H1 (cell line): ENCODE measurements around the gene ITGB5. TPM values are rescaled to one million over a fixed set of nuclear protein-coding genes. Genes with fewer than 3 reads are reported as not detected.

Experiments used
- CTCF ChIA-PET: fragments of 300-600 bp; sonication (Branson Sonifier 250); formaldehyde crosslinking; loops from one replicate; lab custom pipeline; 2021; ENCODE audit not compliant: partially characterized antibody; lab: Charles Lee
- POLR2A ChIA-PET: fragments of 300-600 bp; sonication (Branson Sonifier 250); formaldehyde crosslinking; loops from one replicate; lab custom pipeline; 2021; ENCODE audit warnings: inconsistent platforms; ENCODE audit not compliant: partially characterized antibody; lab: Charles Lee
- DNase-seq, 2 experiments: peaks; one replicate each; pipeline versions ENCODE4 v3.0.0 to v3.0.0-alpha.2; 2010 to 2022; ENCODE audit warnings: low spot score in 2 of 2, low read depth in 1 of 2, mixed read lengths in 1 of 2
- FAIRE-seq: peaks from 2 replicates; lab custom pipeline; 2011; peaks lifted over from hg19 to GRCh38; lab: Jason Lieb, UNC
- H2AFZ ChIP-seq: 2 replicates; pipeline ENCODE4 v1.8.1; 2012; ENCODE audit warnings: low read length, inconsistent platforms
- H2AK5ac ChIP-seq: 2 replicates; pipeline ENCODE4 v1.6.1; 2013; ENCODE audit warnings: low read depth, low read length
- H2BK120ac ChIP-seq: replicated peaks from 2 replicates; pipeline ENCODE3; 2013; ENCODE audit warnings: low read depth, low read length, inconsistent platforms
- H2BK12ac ChIP-seq: 2 replicates; pipeline ENCODE4 v1.6.1; 2013; ENCODE audit warnings: low read depth, low read length
- H2BK15ac ChIP-seq: 2 replicates; pipeline ENCODE4 v1.6.1; 2013; ENCODE audit warnings: low read length
- H2BK20ac ChIP-seq: 2 replicates; pipeline ENCODE4 v1.6.1; 2013; ENCODE audit warnings: low read length
- H2BK5ac ChIP-seq: 2 replicates; pipeline ENCODE4 v1.6.1; 2013; ENCODE audit warnings: low read depth, low read length
- H3K14ac ChIP-seq: 2 replicates; pipeline ENCODE4 v1.6.1; 2013; ENCODE audit warnings: inconsistent platforms; ENCODE audit not compliant: insufficient read length
- H3K18ac ChIP-seq: 2 replicates; pipeline ENCODE4 v1.6.1; 2013; ENCODE audit warnings: low read length; ENCODE audit errors: extremely low read depth
- H3K23ac ChIP-seq: 2 replicates; pipeline ENCODE4 v1.6.1; 2013; ENCODE audit warnings: inconsistent platforms; ENCODE audit not compliant: insufficient read length
- H3K23me2 ChIP-seq: 2 replicates; pipeline ENCODE4 v1.6.1; 2013; ENCODE audit warnings: low read depth, low read length
- H3K27ac ChIP-seq: 2 replicates; pipeline ENCODE4 v1.6.1; 2011; ENCODE audit warnings: low read depth, low read length, inconsistent platforms
- H3K27me3 ChIP-seq, 4 experiments: replicated peaks in 1 of 4; 1 replicate in 1 of 4; 2 replicates in 3 of 4; pipeline versions ENCODE4 v1.6.1 to v1.8.1; 2011 to 2013; ENCODE audit warnings: low read length in 3 of 4, mild to moderate bottlenecking in 3 of 4, inconsistent platforms in 2 of 4, mixed read lengths in 2 of 4, moderate library complexity in 1 of 4; ENCODE audit not compliant: control insufficient read depth in 3 of 4, insufficient read depth in 3 of 4; ENCODE audit errors: extremely low read depth in 1 of 4
- H3K36me3 ChIP-seq, 4 experiments: 2 replicates each; pipeline versions ENCODE4 v1.6.1 to v1.8.1; 2011 to 2013; ENCODE audit warnings: mild to moderate bottlenecking in 4 of 4, low read length in 3 of 4, moderate library complexity in 2 of 4, control low read depth in 1 of 4, inconsistent platforms in 1 of 4; ENCODE audit not compliant: insufficient read depth in 4 of 4, control insufficient read depth in 2 of 4
- H3K4ac ChIP-seq: replicated peaks from 2 replicates; pipeline ENCODE3; 2013; ENCODE audit warnings: low read length, low read depth, mixed read lengths, inconsistent platforms; ENCODE audit not compliant: insufficient read length
- H3K4me1 ChIP-seq, 4 experiments: replicated peaks in 1 of 4; 1 replicate in 1 of 4; 2 replicates in 3 of 4; pipeline versions ENCODE4 v1.6.1 to v1.8.1; 2011 to 2013; ENCODE audit warnings: low read length in 3 of 4, inconsistent platforms in 2 of 4, mixed read lengths in 1 of 4; ENCODE audit not compliant: insufficient read depth in 4 of 4, control insufficient read depth in 3 of 4
- H3K4me2 ChIP-seq, 2 experiments: 2 replicates each; pipeline versions ENCODE4 v1.6.1 to v1.8.1; 2011 to 2013; ENCODE audit warnings: low read depth in 2 of 2, low read length in 2 of 2, control low read depth in 1 of 2, inconsistent platforms in 1 of 2, mild to moderate bottlenecking in 1 of 2; ENCODE audit not compliant: insufficient read depth in 1 of 2
- H3K4me3 ChIP-seq, 4 experiments: fragments of 200-600, 300-600 bp in 1 of 4; sonication (generic), shearing (Covaris generic), sonication (Bioruptor Twin) in 1 of 4; 2 replicates each; pipeline versions ENCODE4 v1.5.1 to v1.8.1; 2011 to 2016; ENCODE audit warnings: low read length in 4 of 4, low read depth in 3 of 4, control low read depth in 2 of 4, inconsistent platforms in 2 of 4, mild to moderate bottlenecking in 2 of 4, mixed read lengths in 1 of 4, moderate library complexity in 1 of 4; ENCODE audit not compliant: insufficient read depth in 2 of 4; ENCODE audit errors: extremely low read depth in 1 of 4
- H3K56ac ChIP-seq: replicated peaks from 2 replicates; pipeline ENCODE3; 2013; ENCODE audit warnings: low read depth, mild to moderate bottlenecking, mixed read lengths, low read length, inconsistent platforms; ENCODE audit not compliant: insufficient read length
- H3K79me1 ChIP-seq: 2 replicates; pipeline ENCODE4 v1.6.1; 2013; ENCODE audit warnings: low read depth, low read length, control low read depth
- H3K79me2 ChIP-seq, 2 experiments: 2 replicates each; pipeline versions ENCODE4 v1.6.1 to v1.8.1; 2012 to 2013; ENCODE audit warnings: low read length in 2 of 2, mild to moderate bottlenecking in 2 of 2, inconsistent platforms in 1 of 2; ENCODE audit not compliant: insufficient read depth in 2 of 2, control insufficient read depth in 1 of 2
- H3K9ac ChIP-seq, 4 experiments: replicated peaks in 1 of 4; 1 replicate in 1 of 4; 2 replicates in 3 of 4; pipeline versions ENCODE4 v1.6.1 to v1.8.1; 2011 to 2013; ENCODE audit warnings: low read depth in 3 of 4, low read length in 3 of 4, control low read depth in 2 of 4, mild to moderate bottlenecking in 2 of 4, moderate library complexity in 2 of 4, inconsistent platforms in 1 of 4; ENCODE audit errors: extremely low read depth in 1 of 4
- H3K9me3 ChIP-seq, 2 experiments: 2 replicates each; pipeline versions ENCODE4 v1.6.1 to v1.8.1; 2012 to 2013; ENCODE audit warnings: mild to moderate bottlenecking in 2 of 2, moderate library complexity in 2 of 2, control low read depth in 1 of 2, inconsistent platforms in 1 of 2, low read depth in 1 of 2, low read length in 1 of 2, mixed read lengths in 1 of 2; ENCODE audit not compliant: insufficient read depth in 2 of 2
- H4K20me1 ChIP-seq, 2 experiments: replicated peaks in 1 of 2; 2 replicates each; pipeline versions ENCODE3 to v1.8.1; 2011 to 2013; ENCODE audit warnings: inconsistent platforms in 2 of 2, low read length in 2 of 2, mild to moderate bottlenecking in 1 of 2; ENCODE audit not compliant: insufficient read depth in 2 of 2, control insufficient read depth in 1 of 2
- H4K5ac ChIP-seq: 2 replicates; pipeline ENCODE4 v1.6.1; 2013; ENCODE audit warnings: low read length, low read depth, mixed read lengths, inconsistent platforms; ENCODE audit not compliant: insufficient read length
- H4K8ac ChIP-seq: 2 replicates; pipeline ENCODE4 v1.8.0; 2013; ENCODE audit warnings: mild to moderate bottlenecking, moderate library complexity, low read length, inconsistent platforms; ENCODE audit not compliant: insufficient read depth; ENCODE audit errors: extremely low read depth
- H4K91ac ChIP-seq: replicated peaks from 2 replicates; pipeline ENCODE3; 2013; ENCODE audit warnings: low read length, mixed read lengths, inconsistent platforms; ENCODE audit not compliant: insufficient read length
- BCL11A ChIP-seq, 2 experiments: IDR thresholded peaks; one replicate each; pipeline ENCODE4 v1.6.1; 2011; ENCODE audit warnings: low read depth in 2 of 2, low read length in 2 of 2, mild to moderate bottlenecking in 2 of 2
- CEBPB ChIP-seq: IDR thresholded peaks from 2 replicates; pipeline ENCODE4 v1.6.1; 2012; ENCODE audit warnings: low read depth, low read length
- CTBP2 ChIP-seq: IDR thresholded peaks from 2 replicates; pipeline ENCODE4 v1.7.0; 2011; ENCODE audit warnings: borderline replicate concordance, mild to moderate bottlenecking, moderate library complexity, mixed read lengths, low read length; ENCODE audit not compliant: insufficient read depth, insufficient read length
- JUND ChIP-seq: IDR thresholded peaks from 2 replicates; pipeline ENCODE4 v1.6.1; 2011; ENCODE audit warnings: mild to moderate bottlenecking, improper control_type of control experiment, low read length
- KDM1A ChIP-seq: fragments of 200-600, 300-600 bp; sonication (generic); IDR thresholded peaks from 2 replicates; pipeline ENCODE4 v1.7.1; 2016; ENCODE audit warnings: mild to moderate bottlenecking, low read length, borderline replicate concordance
- RXRA ChIP-seq: IDR thresholded peaks from 2 replicates; pipeline ENCODE4 v1.6.1; 2011; ENCODE audit warnings: low read depth, mild to moderate bottlenecking, low read length, moderate library complexity; ENCODE audit not compliant: insufficient read depth
- SIX5 ChIP-seq: IDR thresholded peaks from 2 replicates; pipeline ENCODE4 v1.6.1; 2011; ENCODE audit warnings: mild to moderate bottlenecking, low read depth, low read length
- SP1 ChIP-seq: IDR thresholded peaks from 2 replicates; pipeline ENCODE4 v1.6.1; 2011; ENCODE audit warnings: low read depth, low read length
- WGBS, 2 experiments: shearing (Covaris generic) in 1 of 2; methylation state at CpG; one replicate each; pipeline versions ENCODE4 v1.1.6 to v1.1.7; 2013 to 2015; ENCODE audit warnings: low lambda C conversion rate in 2 of 2, mixed read lengths in 2 of 2, inconsistent platforms in 1 of 2, low coverage in 1 of 2, missing lambda C conversion rate in 1 of 2; ENCODE audit not compliant: insufficient replicate concordance in 2 of 2, insufficient coverage in 1 of 2, insufficient read length in 1 of 2; ENCODE audit errors: extremely low coverage in 1 of 2, missing lambda C conversion rate in 1 of 2; 5-methylcytosine and 5-hydroxymethylcytosine counted together
- polyA plus RNA-seq, 7 experiments: library from polyadenylated mRNA; depleted of rRNA in 3 of 7; stranded (reverse) in 5 of 7; unstranded in 2 of 7; fragments of >200 nt in 5 of 7; fragments of 200-250 nt in 2 of 7; gene quantifications; 1 replicate in 5 of 7; 2 replicates in 1 of 7; 4 replicates in 1 of 7; pipeline versions ENCODE4 v1.2.1 to v1.2.3, GENCODE V29; 2011 to 2013; ENCODE audit warnings: missing spikeins in 2 of 7, mixed read lengths in 2 of 7
- total RNA-seq: library from RNA; stranded (reverse); fragmentation: NEBNext Ultra II Directional; extraction: Animal tissue kit (Norgen Biotek cat#: 25700); gene quantifications from 2 replicates; pipeline ENCODE4 v1.2.1, GENCODE V29; 2021
- TF ChIP-seq, protein P1 (sequence below): IDR thresholded peaks from 2 replicates; pipeline ENCODE4 v1.6.1; 2011; ENCODE audit warnings: low read depth, mild to moderate bottlenecking, low read length; ENCODE audit not compliant: insufficient read depth

ITGB5 gene
- total and polyA plus RNA-seq, 2 of the 8 experiments (the other 6 are each of a cell fraction or from before 2014, with no cell fraction given), result 101 to 268 TPM

DNA sequence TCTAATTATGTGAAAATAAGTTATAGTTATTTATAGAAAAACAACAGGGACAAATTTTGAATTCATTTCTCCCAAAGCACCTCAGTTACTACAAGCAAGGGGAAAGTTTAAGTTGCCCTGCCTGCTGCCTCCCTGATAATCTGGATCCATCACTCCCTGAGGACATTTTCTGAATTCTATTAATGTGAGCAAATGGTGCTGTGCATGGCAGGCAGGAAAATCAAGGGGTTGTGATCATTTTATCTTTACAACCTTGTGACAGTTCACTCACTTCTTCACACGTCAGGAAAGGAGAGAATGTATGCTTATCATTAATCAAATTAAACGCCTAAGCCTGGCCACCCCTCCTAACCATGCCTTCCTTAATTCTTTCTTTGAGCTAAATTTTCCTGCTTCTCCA is 39.3 kb downstream of the ITGB5 start:
- Histone ChIP-seq H4K91ac (no peak overlapping the region), H3K9me3 (no peaks in the 10 kb centered on the region), H2BK12ac (no peak overlapping the region), H2AFZ (no peak overlapping the region), H3K27ac (no peak overlapping the region), H3K79me1 (no peaks in the 10 kb centered on the region; the same call in 1 of the 2 replicates), H3K4me1 (peaks cover 2 to 6% (median 5%) of the 10 kb centered on the region in 4 experiments; a peak in 5 of 7 replicates), H3K4ac (no peak overlapping the region), H3K36me3 (peaks cover 2 to 16% (median 8%) of the 10 kb centered on the region in 4 experiments), H3K4me2 (no peak overlapping the region), H3K23me2 (no peaks in the 10 kb centered on the region), H2BK20ac (no peak overlapping the region), H3K9ac (no peak overlapping the region), H2AK5ac (no peak overlapping the region), H4K20me1 (peaks cover 0 to 3% of the 10 kb centered on the region in 2 experiments), H3K4me3 (no peak overlapping the region), H3K79me2 (0 out of 4 replicates have a peak, but pooled peaks cover 0 to 4% of the 10 kb centered on the region in 2 experiments), H3K18ac (no peak overlapping the region), H4K8ac (no peak overlapping the region), H3K56ac (no peak overlapping the region), H3K14ac (no peak overlapping the region), H2BK15ac (no peak overlapping the region), H2BK5ac (no peak overlapping the region), H2BK120ac (no peak overlapping the region), H3K23ac (no peak overlapping the region), H3K27me3 (no peaks in the 10 kb centered on the region), H4K5ac (no peak overlapping the region)
- WGBS, 2 experiments, result 87% methylated on average over 2 of the region's 2 CpGs; no CpG with 5 or more reads in 1 of the 2 experiments
- POLR2A ChIA-PET, result interaction anchor here (0.6 kb wide), 1 partner anchor 36 kb away, joined by 4 read pairs; no protein-coding TSS in a partner anchor
- FAIRE-seq, result no peak
- TF ChIP-seq CTBP2 (no peak), RXRA (no peak), KDM1A (no peak), BCL11A (IDR thresholded peaks at IDR 0.05; ENCODE audit: low read depth in 2 of 2, low read length in 2 of 2) (no peak), JUND (no peak), CEBPB (no peak), SP1 (no peak), SIX5 (no peak)
- TF ChIP-seq, protein P1, sequence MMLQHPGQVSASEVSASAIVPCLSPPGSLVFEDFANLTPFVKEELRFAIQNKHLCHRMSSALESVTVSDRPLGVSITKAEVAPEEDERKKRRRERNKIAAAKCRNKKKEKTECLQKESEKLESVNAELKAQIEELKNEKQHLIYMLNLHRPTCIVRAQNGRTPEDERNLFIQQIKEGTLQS, result no peak
- no peak for DNase-seq
- CTCF ChIA-PET, result interaction anchor here (1.7 kb wide), 1 partner anchor 52 kb away, joined by 3 read pairs; no protein-coding TSS in a partner anchor
